GM10266 (cell line): ENCODE data around the gene NAALADL1.
"Not testable (repeated sequence)": the region's sequence is repeated elsewhere in the genome, so short reads cannot be mapped to it uniquely, and the experiment has no call there.

Source experiments
- DNase-seq: peaks from one replicate; pipeline ENCODE4 v3.0.0; 2012; ENCODE audit errors: extremely low spot score
- TF ChIP-seq, protein P1 (sequence below): IDR thresholded peaks from 2 replicates; pipeline ENCODE4 v1.5.1; 2012; ENCODE audit warnings: mild to moderate bottlenecking, low read depth; ENCODE audit not compliant: control insufficient read depth, insufficient read depth; ENCODE audit errors: missing control alignments

Gene NAALADL1

DNA sequence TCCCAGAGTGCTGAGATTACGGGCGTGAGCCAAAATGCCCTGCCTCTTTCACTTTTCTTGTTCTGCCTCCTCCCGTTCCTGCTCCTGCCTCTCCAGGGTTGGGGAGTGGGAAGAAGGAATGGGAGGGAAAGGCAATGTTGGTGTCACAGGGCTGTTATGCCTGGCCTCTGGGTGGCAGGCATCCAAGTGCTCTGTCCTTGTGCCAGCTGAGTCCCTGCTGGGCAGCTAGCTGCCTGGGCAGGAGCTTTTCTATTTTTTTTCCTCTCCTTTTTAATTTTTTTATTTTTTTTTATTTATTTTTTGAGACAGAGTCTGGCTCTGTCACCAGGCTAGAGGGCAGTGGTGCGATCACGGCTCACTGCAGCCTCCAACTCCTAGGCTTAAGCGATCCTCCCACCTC lies 21.4 kb downstream of the NAALADL1 start:
- TF ChIP-seq, protein P1, sequence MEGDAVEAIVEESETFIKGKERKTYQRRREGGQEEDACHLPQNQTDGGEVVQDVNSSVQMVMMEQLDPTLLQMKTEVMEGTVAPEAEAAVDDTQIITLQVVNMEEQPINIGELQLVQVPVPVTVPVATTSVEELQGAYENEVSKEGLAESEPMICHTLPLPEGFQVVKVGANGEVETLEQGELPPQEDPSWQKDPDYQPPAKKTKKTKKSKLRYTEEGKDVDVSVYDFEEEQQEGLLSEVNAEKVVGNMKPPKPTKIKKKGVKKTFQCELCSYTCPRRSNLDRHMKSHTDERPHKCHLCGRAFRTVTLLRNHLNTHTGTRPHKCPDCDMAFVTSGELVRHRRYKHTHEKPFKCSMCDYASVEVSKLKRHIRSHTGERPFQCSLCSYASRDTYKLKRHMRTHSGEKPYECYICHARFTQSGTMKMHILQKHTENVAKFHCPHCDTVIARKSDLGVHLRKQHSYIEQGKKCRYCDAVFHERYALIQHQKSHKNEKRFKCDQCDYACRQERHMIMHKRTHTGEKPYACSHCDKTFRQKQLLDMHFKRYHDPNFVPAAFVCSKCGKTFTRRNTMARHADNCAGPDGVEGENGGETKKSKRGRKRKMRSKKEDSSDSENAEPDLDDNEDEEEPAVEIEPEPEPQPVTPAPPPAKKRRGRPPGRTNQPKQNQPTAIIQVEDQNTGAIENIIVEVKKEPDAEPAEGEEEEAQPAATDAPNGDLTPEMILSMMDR, result no peak
- DNase-seq, result no peak

DNA sequence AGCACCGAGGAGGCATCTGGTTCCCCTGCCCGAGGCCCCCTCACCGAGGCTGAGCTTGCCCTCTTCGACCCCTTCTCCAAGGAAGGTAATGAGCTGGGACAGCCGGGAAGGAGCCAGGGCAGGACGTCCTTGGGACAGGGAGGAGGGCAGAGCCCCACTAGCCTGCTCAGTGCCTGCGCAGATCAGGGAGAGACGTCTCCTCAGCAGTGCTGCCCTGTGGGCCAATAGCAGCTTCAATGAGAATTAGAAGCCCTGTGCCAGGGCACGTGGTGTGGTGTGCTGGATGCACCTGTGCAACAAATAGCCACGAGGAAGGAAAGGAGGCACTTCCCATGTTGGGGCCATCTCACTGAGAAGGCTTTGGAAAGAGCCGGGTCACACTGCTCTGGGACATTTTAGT lies 22.8 kb downstream of the NAALADL1 start:
- DNase-seq, result no peak
- TF ChIP-seq, protein P1, result no peak

DNA sequence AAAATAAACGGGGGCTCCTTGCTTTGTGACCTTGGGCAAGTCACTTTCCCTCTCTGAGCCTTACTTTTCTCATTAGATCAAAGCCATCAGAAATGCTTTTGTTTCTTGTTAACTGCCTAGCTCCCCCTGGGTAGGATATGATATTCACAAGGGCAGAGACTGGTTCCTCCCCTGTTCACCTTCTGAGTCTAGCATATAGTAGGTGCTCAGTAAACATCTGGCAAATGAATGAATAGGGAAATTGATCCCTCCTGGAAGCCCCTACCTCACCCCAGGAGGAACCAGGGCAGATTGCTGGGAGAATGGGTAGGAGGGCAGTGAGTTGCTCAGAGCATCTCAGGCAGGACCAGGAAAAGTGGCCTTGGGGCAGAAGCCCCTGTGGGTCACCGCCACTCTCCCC lies 23.9 kb downstream of the NAALADL1 start:
- TF ChIP-seq, protein P1, result no peak
- no peak for DNase-seq

DNA sequence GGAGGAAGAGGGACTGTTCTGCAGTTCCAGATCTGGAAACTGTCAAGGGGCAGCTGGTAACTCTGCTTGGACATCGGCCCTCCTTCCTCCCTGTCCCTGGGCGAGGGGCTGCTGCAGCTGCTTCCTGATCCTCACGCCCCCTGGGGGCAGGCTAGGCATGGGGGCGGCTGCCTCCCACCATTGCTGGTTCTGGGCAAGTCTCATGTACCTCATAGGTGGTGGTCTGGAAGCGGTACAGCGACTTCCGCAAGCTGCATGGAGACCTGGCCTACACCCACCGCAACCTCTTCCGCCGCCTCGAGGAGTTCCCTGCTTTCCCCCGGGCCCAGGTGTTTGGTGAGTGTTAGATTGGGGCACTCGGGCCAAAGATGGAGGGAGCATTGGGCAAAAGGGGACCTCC lies 26.1 kb downstream of the NAALADL1 start:
- TF ChIP-seq, protein P1, result no peak
- no peak for DNase-seq

DNA sequence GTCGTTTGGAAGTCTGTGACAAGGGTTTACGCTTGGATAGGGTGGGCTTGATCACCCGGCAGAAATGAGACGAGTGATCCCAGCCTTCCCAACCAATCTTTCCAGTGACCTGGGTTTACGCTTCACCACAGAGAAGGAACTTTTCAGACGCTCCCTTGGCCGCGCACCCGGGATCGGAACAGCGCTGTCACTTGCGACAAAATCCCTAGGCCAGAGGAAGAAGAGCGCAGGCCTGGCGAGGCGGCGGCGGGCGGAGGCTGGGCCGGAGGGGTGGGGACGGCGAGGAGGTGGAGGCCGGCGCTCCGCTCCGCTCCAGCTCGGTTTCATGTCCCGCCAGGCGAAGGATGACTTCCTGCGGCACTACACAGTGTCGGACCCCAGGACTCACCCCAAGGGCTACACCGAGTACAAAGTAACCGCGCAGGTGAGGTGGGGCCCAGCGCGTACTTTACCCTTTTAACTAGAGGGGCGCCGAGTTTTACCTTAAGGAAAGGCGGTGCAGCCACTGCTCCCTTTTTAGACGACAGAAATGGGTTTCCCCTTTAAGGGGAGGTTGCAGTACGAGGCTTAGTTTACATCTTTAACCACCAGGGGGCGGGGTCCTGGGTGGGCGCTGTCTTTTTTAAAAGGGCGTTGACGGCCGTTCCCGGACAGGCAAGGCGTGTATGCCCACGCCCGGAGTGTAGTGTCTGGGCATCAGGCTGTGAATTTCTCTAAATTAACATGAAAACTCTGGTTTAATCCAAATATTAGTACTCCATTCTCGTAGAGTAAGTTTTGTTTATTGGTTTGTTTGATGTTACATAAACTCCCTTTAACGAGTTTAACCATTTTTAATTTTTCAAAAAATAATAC lies 30.9 kb downstream of the NAALADL1 start, which contains the start of gene SNX15:
Gene SNX15, plus strand, starts transcription at position 227 of the 855 bp plus-strand sequence. Its CDS starts 99 bp downstream, at position 326.
- peak; percentile 94 for DNase-seq
- TF ChIP-seq, protein P1, result peak; percentile 42

DNA sequence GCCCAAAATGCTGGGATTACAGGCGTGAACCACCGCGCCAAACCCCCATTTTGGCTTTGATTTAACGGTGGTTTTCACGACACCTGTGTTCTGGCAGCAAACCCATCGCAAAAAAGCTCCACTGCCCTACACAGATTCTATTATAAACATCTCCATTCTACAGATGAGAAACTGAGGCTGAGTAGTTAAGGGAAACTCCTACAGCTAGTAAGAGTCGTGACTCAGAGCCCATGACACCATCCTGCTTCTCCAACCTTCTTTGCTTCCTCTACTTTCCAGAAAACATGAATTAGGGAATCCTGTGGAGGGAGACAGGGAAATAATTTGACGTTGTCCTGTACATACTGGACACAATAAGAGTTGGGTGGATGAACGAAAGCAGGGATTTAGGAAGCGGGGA lies 31.5 kb downstream of the NAALADL1 start:
- TF ChIP-seq, protein P1, result no peak

DNA sequence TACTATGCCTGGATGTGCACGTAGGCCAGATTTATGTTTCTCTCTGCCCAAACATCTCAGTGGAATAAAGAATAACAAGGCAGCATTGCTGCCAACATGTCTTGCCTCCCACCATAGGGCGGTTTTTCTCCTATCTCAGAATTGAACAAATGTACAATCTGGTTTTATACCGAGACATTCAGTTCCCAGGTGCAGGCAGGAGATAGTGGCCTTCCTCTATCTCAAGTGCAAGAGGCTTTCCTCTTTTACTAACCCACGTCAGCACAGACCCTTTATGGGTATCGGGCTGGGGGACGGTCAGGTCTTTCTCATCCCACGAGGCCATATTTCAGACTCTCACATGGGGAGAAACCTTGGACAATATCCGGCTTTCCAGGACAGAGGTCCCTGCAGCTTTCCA lies 34.9 kb downstream of the NAALADL1 start:
- DNase-seq, result not testable (repeated sequence)

More for the DNA sequence above, 31.5 kb downstream of the NAALADL1 start:
- no peak for DNase-seq
